ENCODE data around the gene HOXD3.

- TF ChIP-seq EZH2 (IDR thresholded peaks at IDR 0.05), result no peak
- TF ChIP-seq FOXP2 (optimal IDR thresholded peaks at IDR 0.05; ENCODE audit: control extremely low read depth, extremely low read length, insufficient read depth), result no peak
Observed at GRCh38 chr2:176125772-176126054, 31.4 kb upstream of the HOXD3 start.
